Measurements from ENCODE around the gene SFRP5.

Gene SFRP5

GRCh38 chr10:97721871-97722780 is 49.7 kb downstream of the SFRP5 start:
- intact Hi-C loops (cut with DNase I) = no loop called here
- no peak for DNase-seq

- DNase-seq = no peak
- intact Hi-C loops (cut with DNase I) = no loop called here
These were observed 52.2 kb downstream of the SFRP5 start for GRCh38 chr10:97719602-97720001.

DNA sequence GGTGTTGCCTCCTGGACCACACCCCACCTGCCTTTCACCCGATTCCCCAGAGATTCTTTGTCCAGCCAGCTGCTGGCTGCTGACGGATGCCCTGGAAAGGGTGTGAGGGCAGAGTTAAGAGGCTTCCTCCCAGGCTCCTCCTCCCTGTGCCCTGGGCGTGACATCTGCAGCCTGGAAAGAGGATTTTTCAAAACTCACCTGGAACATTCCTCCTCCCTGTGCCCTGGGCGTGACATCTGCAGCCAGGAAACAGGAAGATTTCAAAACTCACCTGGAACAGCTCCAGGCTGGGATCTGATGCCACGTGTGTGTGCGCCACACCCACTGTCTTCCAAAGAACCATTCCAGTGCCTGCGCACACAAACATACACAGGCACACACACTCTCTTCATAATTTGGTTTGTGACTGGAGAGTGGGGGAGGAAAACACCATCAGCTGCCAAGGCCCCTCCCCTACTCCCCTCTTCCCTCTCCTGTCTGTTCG is 53.1 kb downstream of the SFRP5 start:
- DNase-seq = peak in 40 of 42 donors; percentile 25 to 84 (median 64)
- intact Hi-C loops (cut with DNase I) = no loop called here

- intact Hi-C loops (cut with DNase I) = no loop called here
- peak in 40 of 42 donors; percentile 12 to 88 (median 64) for DNase-seq
These were observed 53.6 kb downstream of the SFRP5 start for GRCh38 chr10:97718178-97718577.

DNA sequence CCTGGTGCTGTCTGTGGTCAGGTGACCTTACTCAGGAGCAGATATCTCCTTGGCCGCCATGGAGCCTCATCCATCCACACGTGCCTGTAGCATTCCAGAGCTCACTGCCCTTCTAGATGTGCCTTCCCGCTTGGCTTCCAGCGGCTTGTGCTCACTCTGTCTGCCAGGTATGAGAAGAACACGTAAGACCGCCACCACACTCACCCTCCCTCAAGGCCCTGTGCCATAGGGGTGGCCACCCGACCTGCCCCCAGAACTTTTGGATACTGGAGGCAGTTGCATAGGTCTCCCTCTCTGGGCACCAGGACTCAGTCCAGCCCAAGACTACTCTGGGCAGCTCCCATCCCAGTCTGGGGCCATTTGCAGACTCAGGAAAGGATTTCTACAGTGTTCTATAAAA is 54.2 kb downstream of the SFRP5 start:
- intact Hi-C loops (cut with DNase I) = no loop called here
- no peak for DNase-seq
